ENCODE measurements around the gene LPP.

Gene LPP

DNA sequence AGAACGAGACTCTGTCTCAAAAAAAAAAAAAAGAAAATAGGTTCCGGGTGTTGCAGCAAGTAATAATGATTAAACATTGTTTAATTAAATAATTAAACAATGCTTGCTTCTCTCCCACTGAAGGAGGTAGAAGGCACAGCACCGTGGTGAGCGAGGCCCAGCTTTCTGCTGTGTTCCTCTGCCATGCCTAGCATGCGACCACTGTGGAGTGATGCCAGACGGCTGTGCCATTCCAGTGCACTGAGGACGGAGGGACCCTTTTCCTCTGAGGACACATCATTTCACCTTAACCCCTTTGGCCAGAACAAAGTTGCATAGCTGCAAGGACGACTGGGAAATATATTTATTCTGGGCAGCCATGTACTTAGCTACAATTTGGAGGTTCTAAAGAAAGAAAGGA is 695.0 kb downstream of the LPP start:
- no peaks in the 10 kb centered on the region for H3K9me3 ChIP-seq (ENCODE audit: control insufficient read depth, insufficient read depth, low read length)
- no peaks in the 10 kb centered on the region for H4K20me1 ChIP-seq (ENCODE audit: control insufficient read depth, insufficient read depth, low read depth, low read length)
- H3K9me2 ChIP-seq (replicated peaks; ENCODE audit: control insufficient read depth, low read length) = no peaks in the 10 kb centered on the region; the same call in 1 of the 2 replicates
- H3F3A ChIP-seq (ENCODE audit: control insufficient read depth, insufficient read depth) = no peaks in the 10 kb centered on the region
- H3K4me1 ChIP-seq (ENCODE audit: control insufficient read depth, low read length) = no peaks in the 10 kb centered on the region
- no peak overlapping the region for H3K27ac ChIP-seq (ENCODE audit: low read depth, low read length)
- no peaks in the 10 kb centered on the region for H3K36me3 ChIP-seq (ENCODE audit: control insufficient read depth, low read length)
- no peak overlapping the region for H3K4me2 ChIP-seq (ENCODE audit: low read length)
- no peaks in the 10 kb centered on the region for H3K79me2 ChIP-seq (ENCODE audit: control insufficient read depth, low read length)
- no peaks in the 10 kb centered on the region for H3K27me3 ChIP-seq (ENCODE audit: control insufficient read depth, low read length)
- H3K4me3 ChIP-seq (ENCODE audit: low read length) = no peak overlapping the region
- TF ChIP-seq, protein P1, sequence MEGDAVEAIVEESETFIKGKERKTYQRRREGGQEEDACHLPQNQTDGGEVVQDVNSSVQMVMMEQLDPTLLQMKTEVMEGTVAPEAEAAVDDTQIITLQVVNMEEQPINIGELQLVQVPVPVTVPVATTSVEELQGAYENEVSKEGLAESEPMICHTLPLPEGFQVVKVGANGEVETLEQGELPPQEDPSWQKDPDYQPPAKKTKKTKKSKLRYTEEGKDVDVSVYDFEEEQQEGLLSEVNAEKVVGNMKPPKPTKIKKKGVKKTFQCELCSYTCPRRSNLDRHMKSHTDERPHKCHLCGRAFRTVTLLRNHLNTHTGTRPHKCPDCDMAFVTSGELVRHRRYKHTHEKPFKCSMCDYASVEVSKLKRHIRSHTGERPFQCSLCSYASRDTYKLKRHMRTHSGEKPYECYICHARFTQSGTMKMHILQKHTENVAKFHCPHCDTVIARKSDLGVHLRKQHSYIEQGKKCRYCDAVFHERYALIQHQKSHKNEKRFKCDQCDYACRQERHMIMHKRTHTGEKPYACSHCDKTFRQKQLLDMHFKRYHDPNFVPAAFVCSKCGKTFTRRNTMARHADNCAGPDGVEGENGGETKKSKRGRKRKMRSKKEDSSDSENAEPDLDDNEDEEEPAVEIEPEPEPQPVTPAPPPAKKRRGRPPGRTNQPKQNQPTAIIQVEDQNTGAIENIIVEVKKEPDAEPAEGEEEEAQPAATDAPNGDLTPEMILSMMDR (IDR thresholded peaks at IDR 0.05; ENCODE audit: low read depth, low read length, poor library complexity, severe bottlenecking) = no peak
- TF ChIP-seq EZH2phosphoT487 (IDR thresholded peaks at IDR 0.05; ENCODE audit: borderline replicate concordance, low read length) = no peak

DNA sequence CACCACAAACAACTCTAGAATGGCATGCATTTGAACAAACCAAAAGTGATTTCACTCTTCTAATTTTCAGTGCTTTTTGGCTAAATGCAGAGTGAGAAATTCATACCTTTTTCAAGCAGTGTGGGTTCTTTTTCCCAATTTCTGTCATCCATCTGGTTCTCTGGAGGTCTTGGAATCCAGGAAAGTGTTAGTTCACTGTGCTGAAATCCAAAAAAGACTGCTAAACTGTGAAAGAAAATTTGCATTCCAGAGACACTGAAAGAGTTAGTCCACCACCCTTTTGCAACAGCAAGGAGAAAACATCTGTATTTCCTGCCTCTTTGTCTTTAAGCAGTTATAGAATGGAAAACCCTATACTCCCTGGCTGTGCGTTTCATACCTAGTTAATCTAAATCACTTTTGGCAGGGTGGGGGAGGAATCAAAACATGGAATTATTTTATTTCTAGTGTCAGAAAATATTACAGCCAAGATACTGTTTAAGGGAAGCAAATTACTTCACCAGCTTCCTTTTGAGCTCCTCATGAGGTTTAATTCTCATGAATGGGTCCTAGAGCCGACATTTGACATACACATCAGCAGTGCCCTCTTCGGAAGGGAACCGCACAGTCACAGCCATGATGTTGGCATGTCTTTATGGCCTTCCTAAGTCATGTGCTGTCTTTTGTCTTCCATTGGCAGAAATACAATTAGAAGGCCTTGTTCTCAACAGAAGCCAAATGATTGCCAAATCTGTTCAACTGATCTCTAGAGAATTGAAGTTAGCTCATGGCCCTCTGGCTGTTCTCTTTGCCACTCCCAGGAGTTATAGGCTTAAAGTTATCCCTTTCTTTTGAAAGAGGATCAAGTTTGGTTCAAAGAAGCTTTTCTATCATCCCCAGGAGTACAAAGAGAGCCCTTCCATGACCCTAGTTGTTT is 700.2 kb downstream of the LPP start:
- H3K79me2 ChIP-seq (ENCODE audit: control insufficient read depth, low read length) = no peaks in the 10 kb centered on the region
- H3K4me2 ChIP-seq (ENCODE audit: low read length) = no peak overlapping the region
- no peak for TF ChIP-seq EZH2phosphoT487 (IDR thresholded peaks at IDR 0.05; ENCODE audit: borderline replicate concordance, low read length)
- TF ChIP-seq, protein P1 (IDR thresholded peaks at IDR 0.05; ENCODE audit: low read depth, low read length, poor library complexity, severe bottlenecking) = no peak
- no peaks in the 10 kb centered on the region for H3K4me1 ChIP-seq (ENCODE audit: control insufficient read depth, low read length)
- no peak overlapping the region for H3K27ac ChIP-seq (ENCODE audit: low read depth, low read length)
- no peaks in the 10 kb centered on the region for H3K36me3 ChIP-seq (ENCODE audit: control insufficient read depth, low read length)
- no peaks in the 10 kb centered on the region for H3K9me3 ChIP-seq (ENCODE audit: control insufficient read depth, insufficient read depth, low read length)
- H3K27me3 ChIP-seq (ENCODE audit: control insufficient read depth, low read length) = no peaks in the 10 kb centered on the region
- no peaks in the 10 kb centered on the region for H3F3A ChIP-seq (ENCODE audit: control insufficient read depth, insufficient read depth)
- H3K9me2 ChIP-seq (replicated peaks; ENCODE audit: control insufficient read depth, low read length) = no peaks in the 10 kb centered on the region; the same call in 1 of the 2 replicates
- no peak overlapping the region for H3K4me3 ChIP-seq (ENCODE audit: low read length)
- H4K20me1 ChIP-seq (ENCODE audit: control insufficient read depth, insufficient read depth, low read depth, low read length) = no peaks in the 10 kb centered on the region

DNA sequence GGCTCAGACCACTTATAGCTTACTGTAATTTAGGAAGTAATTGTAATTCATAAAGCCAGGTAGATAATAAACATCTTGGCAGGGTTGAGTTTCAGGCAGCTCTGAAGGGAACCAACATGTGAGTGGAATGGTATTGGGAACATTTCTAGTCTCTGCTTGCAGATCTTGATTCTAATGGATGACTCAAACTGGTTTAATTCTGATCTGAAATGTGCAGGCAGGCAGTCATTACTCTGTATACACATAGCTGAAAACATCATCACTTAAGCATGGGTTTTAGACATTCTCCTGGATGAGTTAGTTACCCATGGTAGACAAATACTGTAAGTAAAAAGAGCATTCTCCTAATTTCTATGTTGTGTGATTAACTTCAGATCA is 700.8 kb downstream of the LPP start:
- Histone ChIP-seq H3K27ac (ENCODE audit: low read depth, low read length) (no peak overlapping the region), H3K36me3 (ENCODE audit: control insufficient read depth, low read length) (no peaks in the 10 kb centered on the region), H4K20me1 (ENCODE audit: control insufficient read depth, insufficient read depth, low read depth, low read length) (no peaks in the 10 kb centered on the region), H3K9me2 (replicated peaks; ENCODE audit: control insufficient read depth, low read length) (no peaks in the 10 kb centered on the region; the same call in 1 of the 2 replicates), H3F3A (ENCODE audit: control insufficient read depth, insufficient read depth) (no peaks in the 10 kb centered on the region), H3K79me2 (ENCODE audit: control insufficient read depth, low read length) (no peaks in the 10 kb centered on the region), H3K4me3 (ENCODE audit: low read length) (no peak overlapping the region), H3K4me2 (ENCODE audit: low read length) (no peak overlapping the region), H3K27me3 (ENCODE audit: control insufficient read depth, low read length) (no peaks in the 10 kb centered on the region), H3K9me3 (ENCODE audit: control insufficient read depth, insufficient read depth, low read length) (no peaks in the 10 kb centered on the region), H3K4me1 (ENCODE audit: control insufficient read depth, low read length) (no peaks in the 10 kb centered on the region)
- TF ChIP-seq, protein P1 (IDR thresholded peaks at IDR 0.05; ENCODE audit: low read depth, low read length, poor library complexity, severe bottlenecking) = no peak
- TF ChIP-seq EZH2phosphoT487 (IDR thresholded peaks at IDR 0.05; ENCODE audit: borderline replicate concordance, low read length) = no peak
